GM18867 (cell line): ENCODE results near the gene GPR137.

Source experiments
- ATAC-seq: cut with Tn5 transposase; IDR thresholded peaks from one replicate; pipeline ENCODE4 v1.9.1; 2021; ENCODE audit warnings: mild to moderate bottlenecking, moderate library complexity; ENCODE audit not compliant: unreplicated experiment

Gene GPR137

DNA sequence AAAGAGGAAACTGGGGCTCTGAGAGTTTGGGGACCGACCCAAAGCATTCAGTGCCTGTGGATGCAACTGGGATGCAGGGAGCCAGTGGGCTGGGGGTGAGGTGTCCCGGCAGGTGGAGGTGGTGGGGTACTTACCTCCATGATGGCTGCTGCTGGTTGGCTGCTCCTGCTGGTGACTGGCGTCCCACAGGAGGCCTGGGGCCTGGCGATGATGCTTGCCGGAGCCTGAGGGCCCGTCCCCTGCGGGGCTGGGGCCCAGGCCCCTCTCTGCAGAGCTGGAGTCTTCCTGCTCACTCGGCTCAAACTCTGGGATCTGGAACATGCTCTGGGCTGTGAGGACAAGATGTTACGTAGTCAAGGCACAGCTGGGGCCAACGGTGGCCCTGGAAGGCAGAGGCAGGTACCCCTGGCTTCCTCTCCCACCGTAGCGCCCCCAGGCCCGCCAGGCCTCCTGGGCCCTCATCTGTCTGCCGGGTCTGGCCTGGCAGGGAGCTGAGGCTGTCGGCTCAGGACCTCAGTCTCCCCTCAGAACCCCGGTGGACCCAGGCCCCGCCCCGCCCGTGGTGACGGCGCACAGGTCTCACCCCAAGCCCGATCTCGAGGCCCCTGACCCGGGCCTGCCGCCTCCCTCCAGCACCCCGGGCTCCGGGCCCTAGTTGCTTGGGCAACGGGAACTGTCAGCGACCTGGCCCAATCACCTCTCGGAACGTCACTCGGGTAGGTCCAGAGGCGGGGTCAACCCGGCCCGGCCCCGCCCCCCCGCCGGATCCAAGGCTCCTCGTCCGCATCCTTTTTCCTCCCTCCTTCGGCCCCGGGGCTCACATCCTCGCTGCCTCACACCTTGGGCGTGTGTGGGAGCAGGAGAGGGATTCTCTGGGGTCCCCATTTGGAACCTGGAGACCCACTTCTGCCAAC is 1.3 kb upstream of the GPR137 start, which contains the start of gene BAD:
Gene BAD, minus strand, starts transcription at position 618 of the 914 bp plus-strand sequence. Its CDS starts 297 bp downstream, at position 321.
- peak; percentile 71 for ATAC-seq

GRCh38 chr11:64285885-64286800 is 495 bp downstream of the GPR137 start:
- ATAC-seq, result peak; percentile 0

DNA sequence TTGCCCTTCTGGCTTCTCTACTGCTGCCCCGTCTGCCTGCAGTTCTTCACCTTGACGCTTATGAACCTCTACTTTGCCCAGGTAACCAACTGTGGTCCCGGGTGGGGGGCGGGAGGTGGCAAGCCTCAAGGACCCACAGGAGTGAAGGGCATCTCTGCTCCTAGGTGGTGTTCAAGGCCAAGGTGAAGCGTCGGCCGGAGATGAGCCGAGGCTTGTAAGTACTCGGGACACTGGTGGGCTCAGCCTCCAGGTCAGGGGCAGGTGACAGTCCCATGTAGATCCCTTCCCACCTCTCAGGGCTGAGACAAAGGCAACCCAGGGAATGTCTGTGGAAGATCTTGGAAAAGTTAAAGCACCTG is 1.1 kb downstream of the GPR137 start:
- no peak for ATAC-seq

GRCh38 chr11:64287676-64288352 is 2.2 kb downstream of the GPR137 start:
- no peak for ATAC-seq

- no peak for ATAC-seq
These were observed 2.7 kb downstream of the GPR137 start for GRCh38 chr11:64288353-64288750.

- ATAC-seq, result no peak
These were observed 3.4 kb downstream of the GPR137 start for GRCh38 chr11:64289002-64289564.

- no peak for ATAC-seq
These were observed 5.0 kb downstream of the GPR137 start for GRCh38 chr11:64290352-64291261.

DNA sequence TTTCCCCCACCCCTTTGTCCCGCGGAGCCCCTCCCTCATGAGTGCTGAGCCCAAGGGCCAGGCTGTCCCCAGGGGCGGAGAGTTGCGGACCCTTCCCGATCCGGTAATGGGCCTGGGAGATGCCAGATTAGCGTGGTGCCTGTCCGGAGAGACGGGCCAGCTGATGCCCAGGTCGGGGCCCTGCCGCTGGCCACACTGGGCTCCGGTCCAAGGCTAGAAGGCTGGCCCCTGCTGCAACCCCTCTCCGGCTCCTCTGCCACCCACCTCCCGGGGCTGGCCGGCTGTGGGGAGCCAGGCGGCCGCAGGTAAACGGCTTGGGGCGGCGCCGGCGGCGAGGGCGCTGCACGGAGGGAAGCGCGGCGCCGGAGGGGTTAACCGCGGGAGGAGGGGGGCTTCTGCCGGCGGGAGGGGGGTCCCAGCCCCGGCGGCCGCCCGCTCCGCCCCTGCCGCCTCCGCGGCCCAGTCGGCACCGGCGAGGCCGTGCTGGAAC is 5.7 kb downstream of the GPR137 start, which contains the start of gene KCNK4:
Gene KCNK4, plus strand, starts transcription at position 41 of the 490 bp plus-strand sequence. CDS start 1,717 bp downstream, outside the sequence.
- no peak for ATAC-seq

DNA sequence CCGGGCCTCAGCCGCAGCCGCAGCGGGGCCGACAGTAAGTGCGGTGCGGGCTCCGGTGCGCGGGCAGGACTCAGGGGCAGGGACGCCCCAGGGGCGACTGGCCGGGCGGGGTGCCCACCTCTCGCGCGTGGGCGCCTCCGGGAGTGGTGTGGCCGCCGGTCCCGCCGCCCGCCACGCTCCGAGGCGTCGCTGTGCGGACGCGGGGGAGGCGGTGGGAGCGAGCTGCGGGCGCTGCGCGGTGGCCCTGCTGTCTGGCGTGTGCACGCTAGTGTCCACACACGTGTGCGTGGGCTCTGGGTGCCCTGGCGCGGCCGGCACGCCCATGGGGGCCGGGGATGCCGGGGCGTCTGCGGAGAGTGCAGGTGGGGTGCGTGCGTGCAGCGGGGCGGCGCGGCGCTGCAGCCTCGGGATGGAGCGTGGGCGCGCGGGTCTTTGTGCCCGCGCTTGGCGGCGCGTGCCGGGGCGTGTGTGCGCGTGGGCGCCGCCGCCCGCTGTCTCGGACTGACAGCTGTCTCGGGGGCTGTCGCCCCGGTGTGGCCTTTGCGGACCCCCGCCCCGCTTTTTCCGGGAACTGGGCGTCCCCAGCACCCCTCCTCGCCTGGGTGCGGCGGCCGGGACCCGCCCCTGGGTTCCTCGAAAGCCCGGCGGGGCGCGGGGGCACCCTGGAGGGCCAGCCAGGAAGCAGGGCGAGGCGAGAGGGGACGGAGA is 6.3 kb downstream of the GPR137 start:
- no peak for ATAC-seq

DNA sequence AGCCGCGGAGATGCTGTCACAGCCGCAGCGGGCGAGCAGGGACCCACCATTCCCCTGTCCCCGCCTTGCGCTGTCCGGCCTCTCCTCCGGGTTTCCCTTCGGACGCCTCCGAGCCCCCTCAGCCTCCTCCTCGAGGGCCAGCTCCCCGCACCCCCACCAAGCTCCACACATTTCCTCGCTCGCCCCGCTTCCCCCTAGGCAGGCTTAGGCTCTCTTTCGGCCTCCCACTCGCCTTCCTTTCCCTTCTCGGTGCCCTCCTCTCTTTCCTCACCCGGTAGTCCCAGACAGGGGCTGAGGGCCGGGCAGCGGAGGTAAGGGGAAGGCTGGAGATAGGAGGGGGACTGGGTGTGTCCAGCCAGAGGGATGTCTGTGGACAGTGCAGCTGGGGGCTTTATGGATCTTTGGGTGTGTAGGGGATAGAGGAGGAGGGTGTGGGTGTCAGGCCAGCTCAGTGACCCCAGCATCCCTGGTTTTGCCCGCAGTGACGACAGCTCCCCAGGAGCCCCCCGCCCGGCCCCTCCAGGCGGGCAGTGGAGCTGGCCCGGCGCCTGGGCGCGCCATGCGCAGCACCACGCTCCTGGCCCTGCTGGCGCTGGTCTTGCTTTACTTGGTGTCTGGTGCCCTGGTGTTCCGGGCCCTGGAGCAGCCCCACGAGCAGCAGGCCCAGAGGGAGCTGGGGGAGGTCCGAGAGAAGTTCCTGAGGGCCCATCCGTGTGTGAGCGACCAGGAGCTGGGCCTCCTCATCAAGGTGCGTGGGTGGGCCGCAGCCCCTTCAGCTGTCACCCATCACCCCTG is 7.0 kb downstream of the GPR137 start:
- no peak for ATAC-seq

- ATAC-seq, result no peak
These were observed 9.1 kb downstream of the GPR137 start for GRCh38 chr11:64294774-64295173.

DNA sequence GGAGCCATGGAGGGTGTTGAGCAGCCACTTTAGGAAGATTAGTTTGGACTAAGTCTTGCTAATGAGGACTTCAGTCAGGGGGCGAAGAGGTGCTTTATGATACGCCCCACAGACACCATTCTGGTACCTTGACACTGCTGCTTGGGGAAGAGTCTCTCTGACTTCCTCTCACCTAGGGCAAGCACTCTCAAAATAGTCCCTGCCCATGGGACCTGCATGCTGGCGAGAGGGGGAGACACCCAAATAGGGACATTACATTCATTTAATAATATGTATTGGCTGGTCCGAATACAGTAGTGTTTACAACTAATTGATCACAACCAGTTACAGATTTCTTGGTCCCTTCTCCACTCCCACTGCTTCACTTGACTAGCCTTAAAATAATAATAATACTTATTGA is 10.1 kb downstream of the GPR137 start:
- ATAC-seq, result no peak

- no peak for ATAC-seq
These were observed 10.6 kb downstream of the GPR137 start for GRCh38 chr11:64296236-64296635.

DNA sequence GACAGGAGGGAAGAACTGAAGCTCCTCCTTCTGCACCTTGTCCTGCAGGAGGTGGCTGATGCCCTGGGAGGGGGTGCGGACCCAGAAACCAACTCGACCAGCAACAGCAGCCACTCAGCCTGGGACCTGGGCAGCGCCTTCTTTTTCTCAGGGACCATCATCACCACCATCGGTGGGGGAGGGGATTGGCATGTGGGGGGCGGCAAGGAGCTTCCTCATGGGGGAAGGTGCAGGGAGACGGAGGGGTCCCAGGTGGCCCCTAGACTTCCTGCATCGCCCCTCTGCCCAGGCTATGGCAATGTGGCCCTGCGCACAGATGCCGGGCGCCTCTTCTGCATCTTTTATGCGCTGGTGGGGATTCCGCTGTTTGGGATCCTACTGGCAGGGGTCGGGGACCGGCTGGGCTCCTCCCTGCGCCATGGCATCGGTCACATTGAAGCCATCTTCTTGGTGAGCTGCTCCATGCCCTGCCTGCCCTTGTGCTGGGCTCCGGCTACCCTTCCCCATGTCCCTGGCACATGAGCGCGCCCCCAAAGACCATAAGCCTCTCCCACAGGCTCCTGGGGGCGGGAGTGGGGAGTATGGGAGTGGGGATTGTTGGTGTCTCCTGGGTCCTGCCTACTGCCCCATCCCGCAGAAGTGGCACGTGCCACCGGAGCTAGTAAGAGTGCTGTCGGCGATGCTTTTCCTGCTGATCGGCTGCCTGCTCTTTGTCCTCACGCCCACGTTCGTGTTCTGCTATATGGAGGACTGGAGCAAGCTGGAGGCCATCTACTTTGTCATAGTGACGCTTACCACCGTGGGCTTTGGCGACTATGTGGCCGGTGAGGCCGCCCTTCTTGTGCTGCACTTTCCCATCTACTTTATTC is 11.4 kb downstream of the GPR137 start:
- no peak for ATAC-seq

- no peak for ATAC-seq
These were observed 12.2 kb downstream of the GPR137 start for GRCh38 chr11:64297699-64298358.
